ENCODE data around the gene TBR1. TPM values are rescaled to one million over a fixed set of nuclear protein-coding genes. Genes with fewer than 3 reads are reported as not detected.

Gene TBR1
- total RNA-seq, 1 experiment from 2014 or later: 0.11 TPM

DNA sequence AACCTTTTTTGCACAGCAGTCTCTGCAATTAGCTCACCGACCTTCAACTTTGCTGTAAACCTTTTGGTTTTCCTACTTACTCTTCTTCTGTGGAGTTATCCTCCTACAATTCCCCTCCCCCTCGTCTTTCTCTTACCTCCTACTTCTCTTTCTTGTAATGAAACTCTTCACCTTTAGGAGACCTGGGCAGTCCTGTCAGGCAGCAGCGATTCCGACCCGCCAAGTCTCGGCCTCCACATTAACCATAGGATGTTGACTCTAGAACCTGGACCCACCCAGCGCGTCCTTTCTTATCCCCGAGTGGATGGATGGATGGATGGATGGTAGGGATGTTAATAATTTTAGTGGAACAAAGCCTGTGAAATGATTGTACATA is 8.3 kb downstream of the TBR1 start:
- POLR2A ChIA-PET: no interaction called here
- intact Hi-C loops (cut with micrococcal nuclease; ENCODE audit: unreplicated experiment): no loop called here
- Histone ChIP-seq H3K9me3 (no peaks in the 10 kb centered on the region), H3K27me3 (replicated peaks; ENCODE audit: control insufficient read depth, insufficient read depth, low read length) (no peaks in the 10 kb centered on the region; the same call in 1 of the 2 replicates), H3K36me3 (ENCODE audit: control insufficient read depth, insufficient read depth, low read length) (no peaks in the 10 kb centered on the region), H3K4me1 (no peaks in the 10 kb centered on the region), H3K4me3 (ENCODE audit: low read depth, low read length) (no peak overlapping the region)
- no peak for TF ChIP-seq CTCF (IDR thresholded peaks at IDR 0.05; ENCODE audit: insufficient read depth in 1 of 2, low read depth in 1 of 2, low read length in 1 of 2, severe bottlenecking in 1 of 2, unreplicated experiment in 1 of 2)
- Mint-ChIP-seq H3K27me3 (ENCODE audit: insufficient read depth, unreplicated experiment) (peaks cover 24% of the 10 kb centered on the region), H3K27ac (ENCODE audit: unreplicated experiment) (no peak overlapping the region), H3K36me3 (ENCODE audit: insufficient read depth, unreplicated experiment) (peaks cover 6% of the 10 kb centered on the region), H3K4me1 (ENCODE audit: low read depth, unreplicated experiment) (no peaks in the 10 kb centered on the region), H3K9me3 (ENCODE audit: unreplicated experiment) (peaks cover 10% of the 10 kb centered on the region), H3K4me3 (ENCODE audit: unreplicated experiment) (peak overlapping the region; percentile 67)
- no TSS peak for BruUV-seq (replicated peaks)
- no peak for DNase-seq
- CTCF ChIA-PET: no interaction called here

DNA sequence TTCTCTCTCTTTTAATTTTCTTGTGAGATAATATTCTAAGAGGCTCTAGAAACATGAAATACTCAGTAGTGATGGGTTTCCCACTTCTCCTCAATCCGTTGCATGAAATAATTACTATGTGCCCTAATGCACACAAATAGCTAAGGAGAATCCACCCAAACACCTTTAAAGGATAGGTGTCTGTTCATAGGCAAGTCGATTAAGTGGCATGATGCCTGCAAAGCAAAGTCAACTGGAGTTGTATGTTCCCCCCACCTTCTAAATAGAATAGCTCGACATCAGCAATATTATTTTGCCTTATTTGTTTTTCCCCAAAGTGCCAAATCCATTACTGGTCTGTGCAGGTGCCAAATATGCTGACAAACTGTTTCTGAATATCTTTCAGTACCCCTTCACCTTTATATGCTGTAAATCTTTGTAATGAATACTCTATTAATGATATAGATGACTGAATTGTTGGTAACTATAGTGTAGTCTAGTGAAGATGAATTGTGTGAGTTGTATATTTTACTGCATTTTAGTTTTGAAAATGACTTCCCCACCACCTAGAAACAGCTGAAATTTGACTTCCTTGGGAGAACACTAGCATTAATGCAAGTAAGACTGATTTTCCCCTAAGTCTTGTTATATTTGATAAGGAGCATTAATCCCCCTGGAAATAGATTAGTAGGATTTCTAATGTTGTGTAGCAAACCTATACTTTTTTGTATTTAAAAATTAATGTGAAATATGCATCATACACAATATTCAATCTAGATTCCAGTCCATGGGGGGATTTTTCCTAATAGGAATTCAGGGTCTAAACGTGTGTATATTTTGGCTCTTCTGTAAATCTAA is 9.0 kb downstream of the TBR1 start:
- Mint-ChIP-seq H3K4me3 (ENCODE audit: unreplicated experiment) (peak overlapping the region; percentile 67), H3K9me3 (ENCODE audit: unreplicated experiment) (peaks cover 10% of the 10 kb centered on the region), H3K4me1 (ENCODE audit: low read depth, unreplicated experiment) (no peaks in the 10 kb centered on the region), H3K36me3 (ENCODE audit: insufficient read depth, unreplicated experiment) (peaks cover 6% of the 10 kb centered on the region), H3K27ac (ENCODE audit: unreplicated experiment) (no peak overlapping the region), H3K27me3 (ENCODE audit: insufficient read depth, unreplicated experiment) (peaks cover 24% of the 10 kb centered on the region)
- intact Hi-C loops (cut with micrococcal nuclease; ENCODE audit: unreplicated experiment): no loop called here
- TF ChIP-seq CTCF (IDR thresholded peaks at IDR 0.05; ENCODE audit: insufficient read depth in 1 of 2, low read depth in 1 of 2, low read length in 1 of 2, severe bottlenecking in 1 of 2, unreplicated experiment in 1 of 2): no peak
- Histone ChIP-seq H3K4me1 (no peaks in the 10 kb centered on the region), H3K9me3 (no peaks in the 10 kb centered on the region), H3K36me3 (ENCODE audit: control insufficient read depth, insufficient read depth, low read length) (no peaks in the 10 kb centered on the region), H3K27me3 (replicated peaks; ENCODE audit: control insufficient read depth, insufficient read depth, low read length) (no peaks in the 10 kb centered on the region; the same call in 1 of the 2 replicates), H3K4me3 (ENCODE audit: low read depth, low read length) (no peak overlapping the region)
- ChIA-PET POLR2A (no interaction called here), CTCF (no interaction called here)
- BruUV-seq (replicated peaks): no TSS peak
- DNase-seq: no peak

- intact Hi-C loops (cut with micrococcal nuclease; ENCODE audit: unreplicated experiment): no loop called here
- no peak for TF ChIP-seq CTCF (IDR thresholded peaks at IDR 0.05; ENCODE audit: insufficient read depth in 1 of 2, low read depth in 1 of 2, low read length in 1 of 2, severe bottlenecking in 1 of 2, unreplicated experiment in 1 of 2)
- H3K9me3 Mint-ChIP-seq (ENCODE audit: unreplicated experiment): peaks cover 10% of the 10 kb centered on the region
- ChIA-PET CTCF (no interaction called here), POLR2A (no interaction called here)
- H3K4me1 ChIP-seq: no peaks in the 10 kb centered on the region
- H3K4me3 ChIP-seq (ENCODE audit: low read depth, low read length): no peak overlapping the region
- H3K27me3 Mint-ChIP-seq (ENCODE audit: insufficient read depth, unreplicated experiment): peaks cover 20% of the 10 kb centered on the region
- H3K9me3 ChIP-seq: no peaks in the 10 kb centered on the region
- no peak overlapping the region for H3K27ac Mint-ChIP-seq (ENCODE audit: unreplicated experiment)
- DNase-seq: no peak
- H3K27me3 ChIP-seq (replicated peaks; ENCODE audit: control insufficient read depth, insufficient read depth, low read length): no peaks in the 10 kb centered on the region; the same call in 1 of the 2 replicates
- no TSS peak for BruUV-seq (replicated peaks)
- H3K36me3 Mint-ChIP-seq (ENCODE audit: insufficient read depth, unreplicated experiment): peaks cover 6% of the 10 kb centered on the region
- no peak overlapping the region for H3K4me3 Mint-ChIP-seq (ENCODE audit: unreplicated experiment)
- no peaks in the 10 kb centered on the region for H3K4me1 Mint-ChIP-seq (ENCODE audit: low read depth, unreplicated experiment)
- no peaks in the 10 kb centered on the region for H3K36me3 ChIP-seq (ENCODE audit: control insufficient read depth, insufficient read depth, low read length)
Measured at GRCh38 chr2:161425728-161426454, 9.8 kb downstream of the TBR1 start.

Data from Caco-2 (cell line).